ENCODE measurements around the gene EEFSEC.

GRCh38 chr3:128173849-128174248 is 20.6 kb downstream of the EEFSEC start:
- no peak for TF ChIP-seq CTCF (IDR thresholded peaks at IDR 0.05; ENCODE audit: insufficient read depth, low read depth, low read length)
- no peak for TF ChIP-seq EZH2 (IDR thresholded peaks at IDR 0.05; ENCODE audit: insufficient read depth, low read length)
